Astrocyte of the cerebellum (primary cell): ENCODE data around the gene ZNF799.
"Not testable (repeated sequence)": the region's sequence is repeated elsewhere in the genome, so short reads cannot be mapped to it uniquely, and the experiment has no call there.

Source experiments
- DNase-seq: peaks from one replicate; pipeline ENCODE4 v3.0.0-alpha.2; 2011; ENCODE audit warnings: low read depth
- H3K4me3 ChIP-seq: 2 replicates; pipeline ENCODE4 v1.5.1; 2011; ENCODE audit warnings: mild to moderate bottlenecking, low read depth, low read length, moderate library complexity
- in situ Hi-C: cut with HindIII; loops from 2 replicates; pipeline ENCODE4 v1.10.0; 2017; ENCODE audit warnings: low sequenced_read_pairs
- TF ChIP-seq, protein P1 (sequence below): IDR thresholded peaks from 2 replicates; pipeline ENCODE4 v1.5.1; 2012; ENCODE audit warnings: low read length, low read depth, moderate library complexity, mild to moderate bottlenecking; ENCODE audit errors: missing control alignments

The ZNF799 gene

DNA sequence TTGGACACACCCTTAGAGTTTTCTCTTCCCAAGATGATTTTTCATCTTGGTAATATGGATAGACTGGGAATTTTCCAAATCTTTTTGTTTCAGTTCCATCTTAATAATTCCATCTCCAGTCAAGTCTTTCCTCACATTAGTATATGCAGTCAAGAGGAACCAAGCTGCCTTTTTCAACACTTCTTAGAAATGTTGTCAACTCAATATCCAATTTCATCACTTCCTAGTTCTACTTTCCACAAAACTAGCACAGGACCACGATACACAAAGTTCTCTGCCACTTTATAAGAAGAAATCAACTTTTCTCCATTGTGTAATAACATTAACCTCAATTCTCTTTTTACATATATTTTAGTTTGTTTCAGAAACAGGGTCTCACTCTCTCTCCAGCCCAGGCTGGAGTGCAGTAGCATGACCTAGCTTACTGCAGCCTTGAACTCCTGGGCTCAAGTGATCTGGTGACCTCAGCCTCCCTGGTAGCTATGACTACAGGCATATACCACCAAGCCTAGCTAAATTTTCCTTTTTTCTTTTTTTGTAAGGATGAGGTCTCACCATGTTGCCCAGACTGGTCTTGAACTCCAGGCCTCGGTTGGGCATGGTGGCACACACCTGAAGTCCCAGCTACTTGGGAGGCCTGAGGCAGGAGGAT, 24.3 kb upstream of the ZNF799 start:
- in situ Hi-C loops = no loop called here
- H3K4me3 ChIP-seq = no peak overlapping the region
- TF ChIP-seq, protein P1, sequence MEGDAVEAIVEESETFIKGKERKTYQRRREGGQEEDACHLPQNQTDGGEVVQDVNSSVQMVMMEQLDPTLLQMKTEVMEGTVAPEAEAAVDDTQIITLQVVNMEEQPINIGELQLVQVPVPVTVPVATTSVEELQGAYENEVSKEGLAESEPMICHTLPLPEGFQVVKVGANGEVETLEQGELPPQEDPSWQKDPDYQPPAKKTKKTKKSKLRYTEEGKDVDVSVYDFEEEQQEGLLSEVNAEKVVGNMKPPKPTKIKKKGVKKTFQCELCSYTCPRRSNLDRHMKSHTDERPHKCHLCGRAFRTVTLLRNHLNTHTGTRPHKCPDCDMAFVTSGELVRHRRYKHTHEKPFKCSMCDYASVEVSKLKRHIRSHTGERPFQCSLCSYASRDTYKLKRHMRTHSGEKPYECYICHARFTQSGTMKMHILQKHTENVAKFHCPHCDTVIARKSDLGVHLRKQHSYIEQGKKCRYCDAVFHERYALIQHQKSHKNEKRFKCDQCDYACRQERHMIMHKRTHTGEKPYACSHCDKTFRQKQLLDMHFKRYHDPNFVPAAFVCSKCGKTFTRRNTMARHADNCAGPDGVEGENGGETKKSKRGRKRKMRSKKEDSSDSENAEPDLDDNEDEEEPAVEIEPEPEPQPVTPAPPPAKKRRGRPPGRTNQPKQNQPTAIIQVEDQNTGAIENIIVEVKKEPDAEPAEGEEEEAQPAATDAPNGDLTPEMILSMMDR = no peak
- no peak for DNase-seq

DNA sequence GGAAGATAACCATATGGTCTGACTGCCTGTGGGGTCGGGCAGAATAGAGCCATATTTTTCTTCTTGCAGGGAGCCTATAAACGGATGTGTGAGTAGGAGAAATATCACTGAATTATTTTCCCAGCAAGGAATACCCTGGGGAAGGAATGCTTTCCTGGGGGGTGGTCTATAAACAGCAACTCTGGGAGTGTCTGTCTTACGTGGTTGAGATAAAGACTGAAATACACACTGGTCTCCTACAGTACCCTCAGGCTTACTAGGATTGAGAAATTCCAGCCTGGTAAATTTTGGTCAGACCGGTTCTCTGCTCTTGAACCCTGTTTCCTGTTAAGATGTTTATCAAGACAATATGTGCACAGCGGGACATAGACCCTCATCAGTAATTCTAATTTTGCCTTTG, 16.2 kb upstream of the ZNF799 start:
- DNase-seq, H3K4me3 ChIP-seq, in situ Hi-C loops: not testable (repeated sequence)

DNA sequence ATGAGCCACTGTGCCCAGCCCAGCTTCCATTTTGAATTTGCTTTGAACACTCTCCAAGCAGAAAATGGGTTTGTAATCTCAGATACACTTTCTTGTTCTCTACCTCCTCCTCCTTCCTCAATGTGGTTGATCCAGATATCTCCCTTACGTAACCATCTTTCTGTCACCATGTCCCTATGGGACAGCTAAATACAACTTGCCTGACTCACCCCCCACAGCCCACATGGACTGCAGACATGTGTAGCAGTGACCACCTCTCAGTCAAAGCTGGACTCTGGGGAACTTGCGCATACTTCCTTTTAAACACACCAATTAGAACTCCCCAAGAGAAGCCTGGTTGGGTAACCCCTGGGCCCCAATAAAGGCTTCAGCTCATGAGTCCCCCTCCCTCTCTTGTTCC, 10.8 kb upstream of the ZNF799 start:
- in situ Hi-C loops = no loop called here

DNA sequence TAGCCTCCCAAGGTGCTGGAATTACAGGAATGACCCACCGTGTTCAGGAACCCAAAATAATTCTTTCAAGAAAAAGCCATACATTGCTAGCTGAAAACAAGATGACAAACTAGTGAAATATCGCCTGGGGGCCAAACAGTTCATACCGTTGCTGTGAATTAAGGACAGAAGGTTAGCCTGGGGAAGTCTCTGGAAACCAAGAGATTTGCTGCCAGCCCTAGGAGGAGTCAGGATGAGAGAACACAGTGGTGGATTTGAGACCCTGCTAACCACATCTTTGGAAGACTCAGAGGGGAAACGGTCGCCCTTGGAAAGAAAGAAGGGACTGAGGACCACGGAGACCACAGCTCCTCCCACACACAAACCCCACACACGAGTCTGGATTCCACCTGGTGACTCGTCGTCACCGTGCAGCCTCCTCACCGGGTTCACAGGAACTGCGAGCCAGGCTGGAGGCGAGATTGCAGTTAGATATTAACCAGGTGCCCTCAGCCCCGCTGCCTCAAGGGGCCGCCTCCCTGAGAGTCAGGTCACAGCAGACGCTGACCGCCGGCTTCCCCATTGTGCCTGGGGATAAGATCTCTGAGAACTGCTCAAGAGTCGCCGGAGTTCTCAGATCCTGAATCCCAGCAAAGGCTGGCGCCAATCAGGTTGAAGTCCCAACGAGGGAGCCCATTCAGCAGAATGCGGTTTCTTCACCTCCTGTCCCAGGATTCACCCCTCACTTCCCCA, 1.0 kb downstream of the ZNF799 start:
- peak overlapping the region; percentile 71 for H3K4me3 ChIP-seq
- in situ Hi-C loops = not testable (repeated sequence)

More for the DNA sequence above, 10.8 kb upstream of the ZNF799 start:
- DNase-seq = no peak
- no peak overlapping the region for H3K4me3 ChIP-seq
- TF ChIP-seq, protein P1 = no peak

DNA sequence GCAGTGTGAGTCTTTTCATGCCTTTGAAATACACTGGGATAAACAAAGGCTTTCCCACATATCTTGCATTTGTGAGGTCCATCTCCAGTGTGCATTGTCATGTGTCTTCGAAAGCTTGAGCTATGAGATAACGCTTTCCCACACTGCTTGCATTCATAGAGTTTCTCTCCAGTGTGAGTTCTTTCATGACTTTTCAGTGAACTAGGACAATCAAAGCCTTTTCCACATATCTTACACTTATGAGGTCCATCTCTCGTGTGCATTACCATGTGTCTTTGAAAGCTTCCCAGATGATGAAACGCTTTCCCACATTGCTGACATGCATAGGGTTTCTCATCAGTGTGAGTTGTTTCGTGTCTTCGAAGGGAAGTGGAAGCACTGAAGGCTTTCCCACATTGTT, 9.9 kb downstream of the ZNF799 start:
- DNase-seq, H3K4me3 ChIP-seq, in situ Hi-C loops: not testable (repeated sequence)

More for the DNA sequence above, 1.0 kb downstream of the ZNF799 start:
- DNase-seq = not testable (repeated sequence)

DNA sequence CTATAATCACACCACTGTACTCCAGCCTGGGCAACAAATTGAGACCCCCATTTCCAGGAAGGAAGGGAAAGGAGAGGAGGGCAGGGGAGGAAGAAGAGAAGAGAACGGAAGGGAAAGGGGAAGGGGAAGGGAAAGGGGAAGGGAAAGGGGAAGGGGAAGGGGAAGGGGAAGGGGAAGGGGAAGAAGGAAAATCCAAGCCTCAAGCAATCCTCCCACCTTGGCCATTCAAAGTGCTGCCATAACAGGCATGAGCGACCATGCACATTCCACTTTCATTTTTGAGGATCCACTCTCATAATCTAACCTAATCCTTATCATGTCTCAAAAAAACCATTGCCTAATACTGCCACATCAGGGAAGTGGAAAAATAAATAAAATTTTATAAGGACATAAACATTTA, 14.7 kb downstream of the ZNF799 start:
- in situ Hi-C loops, H3K4me3 ChIP-seq, DNase-seq: not testable (repeated sequence)

DNA sequence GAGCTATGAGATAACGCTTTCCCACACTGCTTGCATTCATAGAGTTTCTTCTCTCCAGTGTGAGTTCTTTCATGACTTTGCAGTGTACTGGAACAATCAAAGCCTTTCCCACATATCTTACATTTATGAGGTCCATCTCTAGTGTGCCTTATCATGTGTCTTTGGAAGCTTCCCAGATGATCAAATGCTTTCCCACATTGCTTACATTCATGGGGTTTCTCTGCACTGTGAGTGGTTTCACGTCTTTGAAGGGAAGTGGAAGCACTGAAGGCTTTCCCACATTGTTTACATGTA, 20.7 kb downstream of the ZNF799 start:
- no peak for DNase-seq
- in situ Hi-C loops = no loop called here
- TF ChIP-seq, protein P1 = no peak
- no peak overlapping the region for H3K4me3 ChIP-seq

DNA sequence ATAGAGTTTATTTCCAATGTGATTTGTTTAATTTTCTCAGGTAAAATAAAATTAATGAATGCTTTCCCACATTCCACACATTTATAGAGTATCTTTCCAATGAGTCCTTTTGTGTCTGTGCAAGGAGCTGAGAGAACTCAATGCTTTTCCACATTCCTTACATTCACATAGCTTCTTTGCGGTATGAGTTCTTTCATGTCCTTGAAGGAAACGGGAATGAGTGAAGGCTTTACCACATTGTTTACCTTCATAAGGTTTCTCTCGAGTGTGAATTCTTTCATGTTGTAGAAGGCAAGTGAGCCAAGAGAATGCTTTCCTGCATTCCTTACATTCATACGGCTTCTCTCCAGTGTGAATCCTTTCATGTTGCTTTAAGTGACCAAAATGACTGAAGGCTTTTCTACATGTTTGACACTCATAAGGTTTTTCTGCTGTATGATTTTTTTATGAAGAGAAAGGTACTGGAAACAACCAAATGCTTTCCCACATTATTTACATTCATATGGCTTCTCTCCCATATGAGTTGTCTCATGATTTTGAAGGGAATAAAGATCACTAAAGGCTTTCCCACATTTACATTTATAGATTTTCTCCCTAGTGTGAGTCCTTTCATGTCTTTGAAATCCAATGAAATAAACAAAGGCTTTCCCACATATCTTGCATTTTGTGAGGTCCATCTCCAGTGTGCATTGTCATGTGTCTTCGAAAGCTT, 21.2 kb downstream of the ZNF799 start:
- TF ChIP-seq, protein P1 = no peak
- in situ Hi-C loops = no loop called here
- no peak for DNase-seq
- H3K4me3 ChIP-seq = no peak overlapping the region
